GM23338 (cell line): ENCODE measurements around the gene XPO4. TPM values are rescaled to one million over a fixed set of nuclear protein-coding genes. Genes with fewer than 3 reads are reported as not detected.

Experiments
- ATAC-seq: fragments of 200-7000 bp; cut with Tn5 transposase; 3 replicates; pipeline ENCODE4 v1.9.1; 2020
- DNase-seq: peaks from one replicate; pipeline ENCODE4 v3.0.0-alpha.2; 2015; ENCODE audit warnings: low spot score
- H2AFZ ChIP-seq: fragments of 200-600 bp; sonication (generic); 2 replicates; pipeline ENCODE4 v1.8.0; 2016; ENCODE audit warnings: antibody characterized with exemption, mild to moderate bottlenecking, moderate library complexity
- H3F3A ChIP-seq: fragments of 200-600 bp; sonication (generic); replicated peaks from 2 replicates; pipeline ENCODE4 v1.8.0; 2017; ENCODE audit warnings: antibody characterized with exemption, mixed run types, low read depth
- H3K27ac ChIP-seq: fragments of 200-600 bp; sonication (generic); 2 replicates; pipeline ENCODE4 v1.6.1; 2016; ENCODE audit warnings: low read depth
- H3K27me3 ChIP-seq: fragments of 200-600 bp; sonication (generic); 2 replicates; pipeline ENCODE4 v1.8.0; 2016; ENCODE audit warnings: mild to moderate bottlenecking, mixed run types, moderate library complexity; ENCODE audit not compliant: insufficient read depth
- H3K36me3 ChIP-seq: fragments of 200-600 bp; sonication (generic); 2 replicates; pipeline ENCODE4 v1.8.0; 2016; ENCODE audit warnings: mild to moderate bottlenecking; ENCODE audit not compliant: insufficient read depth
- H3K4me1 ChIP-seq: fragments of 200-600 bp; sonication (generic); 2 replicates; pipeline ENCODE4 v1.8.0; 2016; ENCODE audit warnings: mild to moderate bottlenecking, moderate library complexity; ENCODE audit not compliant: insufficient read depth
- H3K4me2 ChIP-seq: fragments of 200-600 bp; sonication (generic); 2 replicates; pipeline ENCODE4 v1.7.1; 2017; ENCODE audit warnings: mixed run types
- H3K4me3 ChIP-seq: fragments of 200-600 bp; sonication (generic); 2 replicates; pipeline ENCODE4 v1.6.1; 2016; ENCODE audit warnings: mixed run types
- H3K79me2 ChIP-seq: fragments of 200-600 bp; sonication (generic); replicated peaks from 2 replicates; pipeline ENCODE4 v1.8.0; 2017; ENCODE audit warnings: mild to moderate bottlenecking; ENCODE audit not compliant: insufficient read depth
- H3K9me2 ChIP-seq: fragments of 200-600 bp; sonication (generic); 2 replicates; pipeline ENCODE4 v1.8.0; 2017; ENCODE audit not compliant: insufficient read depth
- H4K20me1 ChIP-seq: fragments of 200-600 bp; sonication (generic); replicated peaks from 2 replicates; pipeline ENCODE4 v1.8.0; 2017; ENCODE audit warnings: mild to moderate bottlenecking; ENCODE audit not compliant: insufficient read depth
- H3K27ac Mint-ChIP-seq: 2 replicates; pipeline ENCODE4 v1.8.0; 2020; ENCODE audit warnings: inconsistent platforms, mild to moderate bottlenecking, moderate library complexity, mixed read lengths
- H3K27me3 Mint-ChIP-seq: 3 replicates; pipeline ENCODE4 v1.8.0; 2022; ENCODE audit warnings: low read depth, mild to moderate bottlenecking, moderate library complexity, mixed read lengths, inconsistent platforms; ENCODE audit not compliant: insufficient read depth, poor library complexity
- H3K36me3 Mint-ChIP-seq: 3 replicates; pipeline ENCODE4 v1.8.0; 2021; ENCODE audit warnings: low read depth, mild to moderate bottlenecking, inconsistent platforms, moderate library complexity, mixed read lengths
- H3K4me1 Mint-ChIP-seq: 3 replicates; pipeline ENCODE4 v1.8.0; 2020; ENCODE audit warnings: mild to moderate bottlenecking, inconsistent platforms, mixed read lengths
- H3K4me3 Mint-ChIP-seq: 3 replicates; pipeline ENCODE4 v1.8.0; 2021; ENCODE audit warnings: moderate library complexity, mild to moderate bottlenecking, inconsistent platforms, mixed read lengths
- H3K9me3 Mint-ChIP-seq: 3 replicates; pipeline ENCODE4 v1.8.0; 2020; ENCODE audit warnings: moderate library complexity, mild to moderate bottlenecking, inconsistent platforms, mixed read lengths
- CREB1 ChIP-seq: fragments of 250-450 bp; sonication (Bioruptor Pico); IDR thresholded peaks from 2 replicates; pipeline ENCODE4 v1.5.0; 2020; ENCODE audit warnings: low read depth, mild to moderate bottlenecking, moderate library complexity
- EZH2 ChIP-seq: fragments of 200-600 bp; sonication (generic); IDR thresholded peaks from one replicate; pipeline ENCODE4 v1.8.0; 2017; ENCODE audit warnings: antibody characterized with exemption, mild to moderate bottlenecking, low read depth; ENCODE audit not compliant: unreplicated experiment
- EZH2phosphoT487 ChIP-seq: fragments of 200-600 bp; sonication (generic); IDR thresholded peaks from one replicate; pipeline ENCODE4 v1.8.1; 2018; ENCODE audit warnings: antibody characterized with exemption; ENCODE audit not compliant: unreplicated experiment
- JUNB ChIP-seq: IDR thresholded peaks from one replicate; pipeline ENCODE4 v1.6.1; 2016; ENCODE audit warnings: antibody characterized with exemption; ENCODE audit not compliant: unreplicated experiment
- NANOG ChIP-seq: IDR thresholded peaks from 2 replicates; pipeline ENCODE4 v1.6.1; 2016; ENCODE audit warnings: antibody characterized with exemption, borderline replicate concordance
- POLR2AphosphoS5 ChIP-seq: IDR thresholded peaks from 2 replicates; pipeline ENCODE4 v1.6.1; 2016; ENCODE audit warnings: antibody characterized with exemption, low read depth
- STAT1 ChIP-seq: IDR thresholded peaks from one replicate; pipeline ENCODE4 v1.6.1; 2016; ENCODE audit warnings: antibody characterized with exemption; ENCODE audit not compliant: unreplicated experiment
- ZNF114 ChIP-seq: fragments of 250-450 bp; sonication (Bioruptor Pico); IDR thresholded peaks from 2 replicates; pipeline ENCODE4 v1.5.0; 2020; ENCODE audit warnings: mild to moderate bottlenecking, moderate library complexity
- ZNF331 ChIP-seq: fragments of 250-450 bp; sonication (Bioruptor Pico); IDR thresholded peaks from 2 replicates; pipeline ENCODE4 v1.5.0; 2020; ENCODE audit warnings: low read depth, mild to moderate bottlenecking, moderate library complexity
- polyA plus RNA-seq: library from polyadenylated mRNA; unstranded; fragments of >200 nt; fragmentation: Nextera tagmentation; extraction: Ambion mirVana; gene quantifications from 2 replicates; pipeline ENCODE4 v1.2.1, GENCODE V29; 2016
- total RNA-seq: library from RNA; depleted of rRNA; stranded (reverse); fragments of >200 nt; shearing (Covaris generic); gene quantifications from 2 replicates; pipeline ENCODE4 v1.2.3, GENCODE V29; 2014
- TF ChIP-seq, protein P1 (sequence below), 2 experiments: fragments of 200-600 bp in 1 of 2; sonication (generic) in 1 of 2; conservative IDR thresholded peaks; 2 replicates each; pipeline versions ENCODE4 v1.5.1 to v1.6.1; 2016 to 2017; ENCODE audit warnings: antibody characterized with exemption in 2 of 2, low read depth in 2 of 2, mild to moderate bottlenecking in 2 of 2, moderate library complexity in 1 of 2
- TF ChIP-seq, protein P2 (sequence below): IDR thresholded peaks from one replicate; pipeline ENCODE4 v1.6.1; 2018; ENCODE audit warnings: antibody characterized with exemption; ENCODE audit not compliant: unreplicated experiment
- TF ChIP-seq, protein P3 (sequence below): fragments of 250-450 bp; sonication (Bioruptor Pico); IDR thresholded peaks from 2 replicates; pipeline ENCODE4 v1.5.0; 2020; ENCODE audit warnings: mild to moderate bottlenecking, moderate library complexity
- TF ChIP-seq, protein P4 (sequence below): IDR thresholded peaks from 2 replicates; pipeline ENCODE4 v1.6.1; 2016; ENCODE audit warnings: antibody characterized with exemption

Gene XPO4
- total and polyA plus RNA-seq, 2 experiments from 2014 or later, result 14.1 to 57.8 TPM

DNA sequence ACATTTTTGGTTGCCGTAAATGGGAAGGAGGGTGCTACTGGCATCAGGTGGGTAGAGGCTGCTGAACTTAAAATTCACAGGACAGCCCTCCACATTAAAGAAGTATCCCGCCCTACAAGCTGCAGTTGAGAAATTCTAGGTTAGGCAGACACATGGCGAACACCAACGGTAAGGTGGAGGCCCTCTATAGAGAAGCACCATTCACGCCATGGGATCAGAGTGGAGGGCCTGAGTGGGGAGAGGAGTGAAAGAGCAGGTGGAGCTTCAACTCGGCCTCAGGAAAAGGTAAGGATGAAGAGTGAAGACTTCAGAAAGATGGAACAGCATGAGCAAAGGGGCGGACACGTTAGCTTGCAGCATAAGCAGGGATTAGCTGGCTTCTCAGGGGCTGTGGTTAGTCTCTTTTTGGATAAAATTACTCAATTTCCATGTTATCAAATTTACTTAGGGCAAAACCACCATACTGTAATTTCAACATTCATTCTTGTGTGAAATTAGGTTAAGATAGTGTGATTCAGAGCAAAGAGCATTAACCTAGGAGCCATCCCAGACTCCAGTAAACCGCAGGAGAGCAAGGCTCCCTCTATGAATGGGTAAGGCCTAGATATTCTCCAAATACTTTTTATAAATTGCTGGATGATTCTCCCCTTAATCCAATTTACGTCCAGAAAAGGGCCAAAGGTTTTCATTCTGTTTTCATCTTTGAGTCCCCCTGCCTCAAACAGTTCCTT, 130.0 kb downstream of the XPO4 start:
- Mint-ChIP-seq H3K27ac (no peak overlapping the region; the same call in 1 of the 2 replicates), H3K4me1 (peaks cover 9% of the 10 kb centered on the region; the same call in 2 of the 3 replicates), H3K36me3 (peaks cover 32% of the 10 kb centered on the region), H3K4me3 (peak overlapping the region; percentile 94), H3K9me3 (peaks cover 13% of the 10 kb centered on the region; the same call in 2 of the 3 replicates), H3K27me3 (peaks cover 11% of the 10 kb centered on the region)
- peak overlapping the region; percentile 86 for H3K4me2 ChIP-seq
- peak overlapping the region; percentile 92; the same call in 1 of the 2 replicates for H2AFZ ChIP-seq
- H3K27ac ChIP-seq, result no peak overlapping the region
- peak overlapping the region; percentile 74 for H3K4me3 ChIP-seq
- no peaks in the 10 kb centered on the region for H3K9me2 ChIP-seq
- H3F3A ChIP-seq, result no peaks in the 10 kb centered on the region
- no peaks in the 10 kb centered on the region for H4K20me1 ChIP-seq
- ATAC-seq (no peak), DNase-seq (no peak)
- H3K27me3 ChIP-seq, result no peaks in the 10 kb centered on the region
- H3K36me3 ChIP-seq, result no peaks in the 10 kb centered on the region
- no peaks in the 10 kb centered on the region; the same call in 1 of the 2 replicates for H3K4me1 ChIP-seq
- no peaks in the 10 kb centered on the region for H3K79me2 ChIP-seq
- TF ChIP-seq ZNF331 (no peak), POLR2AphosphoS5 (no peak), JUNB (no peak), NANOG (no peak), EZH2 (no peak), ZNF114 (CRISPR knock-in tag) (no peak), EZH2phosphoT487 (no peak), STAT1 (no peak), CREB1 (no peak)
- TF ChIP-seq, protein P1, sequence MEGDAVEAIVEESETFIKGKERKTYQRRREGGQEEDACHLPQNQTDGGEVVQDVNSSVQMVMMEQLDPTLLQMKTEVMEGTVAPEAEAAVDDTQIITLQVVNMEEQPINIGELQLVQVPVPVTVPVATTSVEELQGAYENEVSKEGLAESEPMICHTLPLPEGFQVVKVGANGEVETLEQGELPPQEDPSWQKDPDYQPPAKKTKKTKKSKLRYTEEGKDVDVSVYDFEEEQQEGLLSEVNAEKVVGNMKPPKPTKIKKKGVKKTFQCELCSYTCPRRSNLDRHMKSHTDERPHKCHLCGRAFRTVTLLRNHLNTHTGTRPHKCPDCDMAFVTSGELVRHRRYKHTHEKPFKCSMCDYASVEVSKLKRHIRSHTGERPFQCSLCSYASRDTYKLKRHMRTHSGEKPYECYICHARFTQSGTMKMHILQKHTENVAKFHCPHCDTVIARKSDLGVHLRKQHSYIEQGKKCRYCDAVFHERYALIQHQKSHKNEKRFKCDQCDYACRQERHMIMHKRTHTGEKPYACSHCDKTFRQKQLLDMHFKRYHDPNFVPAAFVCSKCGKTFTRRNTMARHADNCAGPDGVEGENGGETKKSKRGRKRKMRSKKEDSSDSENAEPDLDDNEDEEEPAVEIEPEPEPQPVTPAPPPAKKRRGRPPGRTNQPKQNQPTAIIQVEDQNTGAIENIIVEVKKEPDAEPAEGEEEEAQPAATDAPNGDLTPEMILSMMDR (conservative IDR thresholded peaks at IDR 0.05; ENCODE audit: low read depth in 2 of 2), result no peak
- TF ChIP-seq, protein P2, sequence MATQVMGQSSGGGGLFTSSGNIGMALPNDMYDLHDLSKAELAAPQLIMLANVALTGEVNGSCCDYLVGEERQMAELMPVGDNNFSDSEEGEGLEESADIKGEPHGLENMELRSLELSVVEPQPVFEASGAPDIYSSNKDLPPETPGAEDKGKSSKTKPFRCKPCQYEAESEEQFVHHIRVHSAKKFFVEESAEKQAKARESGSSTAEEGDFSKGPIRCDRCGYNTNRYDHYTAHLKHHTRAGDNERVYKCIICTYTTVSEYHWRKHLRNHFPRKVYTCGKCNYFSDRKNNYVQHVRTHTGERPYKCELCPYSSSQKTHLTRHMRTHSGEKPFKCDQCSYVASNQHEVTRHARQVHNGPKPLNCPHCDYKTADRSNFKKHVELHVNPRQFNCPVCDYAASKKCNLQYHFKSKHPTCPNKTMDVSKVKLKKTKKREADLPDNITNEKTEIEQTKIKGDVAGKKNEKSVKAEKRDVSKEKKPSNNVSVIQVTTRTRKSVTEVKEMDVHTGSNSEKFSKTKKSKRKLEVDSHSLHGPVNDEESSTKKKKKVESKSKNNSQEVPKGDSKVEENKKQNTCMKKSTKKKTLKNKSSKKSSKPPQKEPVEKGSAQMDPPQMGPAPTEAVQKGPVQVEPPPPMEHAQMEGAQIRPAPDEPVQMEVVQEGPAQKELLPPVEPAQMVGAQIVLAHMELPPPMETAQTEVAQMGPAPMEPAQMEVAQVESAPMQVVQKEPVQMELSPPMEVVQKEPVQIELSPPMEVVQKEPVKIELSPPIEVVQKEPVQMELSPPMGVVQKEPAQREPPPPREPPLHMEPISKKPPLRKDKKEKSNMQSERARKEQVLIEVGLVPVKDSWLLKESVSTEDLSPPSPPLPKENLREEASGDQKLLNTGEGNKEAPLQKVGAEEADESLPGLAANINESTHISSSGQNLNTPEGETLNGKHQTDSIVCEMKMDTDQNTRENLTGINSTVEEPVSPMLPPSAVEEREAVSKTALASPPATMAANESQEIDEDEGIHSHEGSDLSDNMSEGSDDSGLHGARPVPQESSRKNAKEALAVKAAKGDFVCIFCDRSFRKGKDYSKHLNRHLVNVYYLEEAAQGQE, result no peak
- TF ChIP-seq, protein P3, sequence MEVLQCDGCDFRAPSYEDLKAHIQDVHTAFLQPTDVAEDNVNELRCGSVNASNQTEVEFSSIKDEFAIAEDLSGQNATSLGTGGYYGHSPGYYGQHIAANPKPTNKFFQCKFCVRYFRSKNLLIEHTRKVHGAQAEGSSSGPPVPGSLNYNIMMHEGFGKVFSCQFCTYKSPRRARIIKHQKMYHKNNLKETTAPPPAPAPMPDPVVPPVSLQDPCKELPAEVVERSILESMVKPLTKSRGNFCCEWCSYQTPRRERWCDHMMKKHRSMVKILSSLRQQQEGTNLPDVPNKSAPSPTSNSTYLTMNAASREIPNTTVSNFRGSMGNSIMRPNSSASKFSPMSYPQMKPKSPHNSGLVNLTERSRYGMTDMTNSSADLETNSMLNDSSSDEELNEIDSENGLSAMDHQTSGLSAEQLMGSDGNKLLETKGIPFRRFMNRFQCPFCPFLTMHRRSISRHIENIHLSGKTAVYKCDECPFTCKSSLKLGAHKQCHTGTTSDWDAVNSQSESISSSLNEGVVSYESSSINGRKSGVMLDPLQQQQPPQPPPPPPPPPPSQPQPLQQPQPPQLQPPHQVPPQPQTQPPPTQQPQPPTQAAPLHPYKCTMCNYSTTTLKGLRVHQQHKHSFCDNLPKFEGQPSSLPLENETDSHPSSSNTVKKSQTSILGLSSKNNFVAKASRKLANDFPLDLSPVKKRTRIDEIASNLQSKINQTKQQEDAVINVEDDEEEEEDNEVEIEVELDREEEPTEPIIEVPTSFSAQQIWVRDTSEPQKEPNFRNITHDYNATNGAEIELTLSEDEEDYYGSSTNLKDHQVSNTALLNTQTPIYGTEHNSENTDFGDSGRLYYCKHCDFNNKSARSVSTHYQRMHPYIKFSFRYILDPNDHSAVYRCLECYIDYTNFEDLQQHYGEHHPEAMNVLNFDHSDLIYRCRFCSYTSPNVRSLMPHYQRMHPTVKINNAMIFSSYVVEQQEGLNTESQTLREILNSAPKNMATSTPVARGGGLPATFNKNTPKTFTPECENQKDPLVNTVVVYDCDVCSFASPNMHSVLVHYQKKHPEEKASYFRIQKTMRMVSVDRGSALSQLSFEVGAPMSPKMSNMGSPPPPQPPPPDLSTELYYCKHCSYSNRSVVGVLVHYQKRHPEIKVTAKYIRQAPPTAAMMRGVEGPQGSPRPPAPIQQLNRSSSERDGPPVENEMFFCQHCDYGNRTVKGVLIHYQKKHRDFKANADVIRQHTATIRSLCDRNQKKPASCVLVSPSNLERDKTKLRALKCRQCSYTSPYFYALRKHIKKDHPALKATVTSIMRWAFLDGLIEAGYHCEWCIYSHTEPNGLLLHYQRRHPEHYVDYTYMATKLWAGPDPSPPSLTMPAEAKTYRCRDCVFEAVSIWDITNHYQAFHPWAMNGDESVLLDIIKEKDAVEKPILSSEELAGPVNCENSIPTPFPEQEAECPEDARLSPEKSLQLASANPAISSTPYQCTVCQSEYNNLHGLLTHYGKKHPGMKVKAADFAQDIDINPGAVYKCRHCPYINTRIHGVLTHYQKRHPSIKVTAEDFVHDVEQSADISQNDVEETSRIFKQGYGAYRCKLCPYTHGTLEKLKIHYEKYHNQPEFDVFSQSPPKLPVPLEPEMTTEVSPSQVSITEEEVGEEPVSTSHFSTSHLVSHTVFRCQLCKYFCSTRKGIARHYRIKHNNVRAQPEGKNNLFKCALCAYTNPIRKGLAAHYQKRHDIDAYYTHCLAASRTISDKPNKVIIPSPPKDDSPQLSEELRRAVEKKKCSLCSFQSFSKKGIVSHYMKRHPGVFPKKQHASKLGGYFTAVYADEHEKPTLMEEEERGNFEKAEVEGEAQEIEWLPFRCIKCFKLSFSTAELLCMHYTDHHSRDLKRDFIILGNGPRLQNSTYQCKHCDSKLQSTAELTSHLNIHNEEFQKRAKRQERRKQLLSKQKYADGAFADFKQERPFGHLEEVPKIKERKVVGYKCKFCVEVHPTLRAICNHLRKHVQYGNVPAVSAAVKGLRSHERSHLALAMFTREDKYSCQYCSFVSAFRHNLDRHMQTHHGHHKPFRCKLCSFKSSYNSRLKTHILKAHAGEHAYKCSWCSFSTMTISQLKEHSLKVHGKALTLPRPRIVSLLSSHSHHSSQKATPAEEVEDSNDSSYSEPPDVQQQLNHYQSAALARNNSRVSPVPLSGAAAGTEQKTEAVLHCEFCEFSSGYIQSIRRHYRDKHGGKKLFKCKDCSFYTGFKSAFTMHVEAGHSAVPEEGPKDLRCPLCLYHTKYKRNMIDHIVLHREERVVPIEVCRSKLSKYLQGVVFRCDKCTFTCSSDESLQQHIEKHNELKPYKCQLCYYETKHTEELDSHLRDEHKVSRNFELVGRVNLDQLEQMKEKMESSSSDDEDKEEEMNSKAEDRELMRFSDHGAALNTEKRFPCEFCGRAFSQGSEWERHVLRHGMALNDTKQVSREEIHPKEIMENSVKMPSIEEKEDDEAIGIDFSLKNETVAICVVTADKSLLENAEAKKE, result no peak
- TF ChIP-seq, protein P4, sequence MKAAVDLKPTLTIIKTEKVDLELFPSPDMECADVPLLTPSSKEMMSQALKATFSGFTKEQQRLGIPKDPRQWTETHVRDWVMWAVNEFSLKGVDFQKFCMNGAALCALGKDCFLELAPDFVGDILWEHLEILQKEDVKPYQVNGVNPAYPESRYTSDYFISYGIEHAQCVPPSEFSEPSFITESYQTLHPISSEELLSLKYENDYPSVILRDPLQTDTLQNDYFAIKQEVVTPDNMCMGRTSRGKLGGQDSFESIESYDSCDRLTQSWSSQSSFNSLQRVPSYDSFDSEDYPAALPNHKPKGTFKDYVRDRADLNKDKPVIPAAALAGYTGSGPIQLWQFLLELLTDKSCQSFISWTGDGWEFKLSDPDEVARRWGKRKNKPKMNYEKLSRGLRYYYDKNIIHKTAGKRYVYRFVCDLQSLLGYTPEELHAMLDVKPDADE, result no peak
